HEK293 (cell line): ENCODE data around the gene GNAS.

Experiments used
- CTCF ChIA-PET: fragments of 350-600 bp; formaldehyde crosslinking; extraction: SDS; loops from one replicate; lab custom pipeline; 2021; ENCODE audit warnings: antibody characterized with exemption; lab: Yijun Ruan, JAX
- POLR2A ChIA-PET: fragments of 300-600 bp; formaldehyde crosslinking; extraction: SDS; loops from one replicate; lab custom pipeline; 2020; ENCODE audit warnings: antibody characterized with exemption, inconsistent platforms; lab: Yijun Ruan, JAX
- H3K27ac ChIP-seq: fragments of 200-500 bp; sonication (Bioruptor generic); 2 replicates; pipeline ENCODE4 v1.5.1; 2014; ENCODE audit warnings: low read depth, low read length, control low read depth, inconsistent platforms; ENCODE audit errors: extremely low read depth
- H3K36me3 ChIP-seq, 2 experiments: fragments of 200-500 bp in 1 of 2; sonication (Bioruptor generic) in 1 of 2; 1 replicate in 1 of 2; 2 replicates in 1 of 2; pipeline ENCODE4 v1.5.1; 2014 to 2017; ENCODE audit warnings: inconsistent platforms in 2 of 2, low read length in 2 of 2; ENCODE audit not compliant: control insufficient read depth in 2 of 2, insufficient read depth in 1 of 2
- H3K4me1 ChIP-seq: fragments of 200-500 bp; sonication (Bioruptor generic); 2 replicates; pipeline ENCODE4 v1.5.1; 2014; ENCODE audit warnings: mild to moderate bottlenecking, low read length, inconsistent platforms; ENCODE audit not compliant: control insufficient read depth, insufficient read depth
- H3K4me3 ChIP-seq: 2 replicates; pipeline ENCODE4 v1.5.1; 2011; ENCODE audit warnings: low read depth, mild to moderate bottlenecking, control low read depth, low read length, moderate library complexity
- H3K9me3 ChIP-seq: fragments of 200-500 bp; sonication (Bioruptor generic); 2 replicates; pipeline ENCODE4 v1.5.1; 2014; ENCODE audit warnings: low read depth, low read length, inconsistent platforms; ENCODE audit not compliant: control insufficient read depth, insufficient read depth
- BCL11B ChIP-seq: fragments of 450-650 bp; formaldehyde crosslinking; IDR thresholded peaks from 2 replicates; pipeline ENCODE4 v1.5.1; 2016; ENCODE audit warnings: low read depth, missing biosample characterization, missing genetic modification characterization
- GLIS2 ChIP-seq: fragments of 450-650 bp; formaldehyde crosslinking; IDR thresholded peaks from 2 replicates; pipeline ENCODE4 v1.5.1; 2016; ENCODE audit warnings: missing biosample characterization, missing genetic modification characterization
- IKZF3 ChIP-seq: fragments of 450-650 bp; IDR thresholded peaks from 2 replicates; pipeline ENCODE4 v1.5.0; 2018; ENCODE audit warnings: missing biosample characterization, mild to moderate bottlenecking, missing genetic modification characterization, moderate library complexity
- KLF10 ChIP-seq: fragments of 450-650 bp; IDR thresholded peaks from 2 replicates; pipeline ENCODE4 v1.5.1; 2018; ENCODE audit warnings: missing biosample characterization, mild to moderate bottlenecking, missing genetic modification characterization
- KLF8 ChIP-seq: fragments of 450-650 bp; formaldehyde crosslinking; IDR thresholded peaks from 2 replicates; pipeline ENCODE4 v1.5.1; 2016; ENCODE audit warnings: missing biosample characterization, missing genetic modification characterization
- ZBTB17 ChIP-seq: fragments of 450-650 bp; formaldehyde crosslinking; IDR thresholded peaks from 2 replicates; pipeline ENCODE4 v1.5.1; 2016; ENCODE audit warnings: missing biosample characterization, missing genetic modification characterization
- ZEB2 ChIP-seq: fragments of 450-650 bp; formaldehyde crosslinking; IDR thresholded peaks from 2 replicates; pipeline ENCODE4 v1.5.1; 2016; ENCODE audit warnings: missing biosample characterization, missing genetic modification characterization
- ZNF311 ChIP-seq: fragments of 450-650 bp; formaldehyde crosslinking; IDR thresholded peaks from 2 replicates; pipeline ENCODE4 v1.5.1; 2017; ENCODE audit warnings: missing biosample characterization, missing genetic modification characterization, borderline replicate concordance
- ZNF37A ChIP-seq: fragments of 450-650 bp; IDR thresholded peaks from 2 replicates; pipeline ENCODE4 v1.5.1; 2018; ENCODE audit warnings: missing biosample characterization, missing genetic modification characterization
- ZNF426 ChIP-seq: fragments of 450-650 bp; formaldehyde crosslinking; IDR thresholded peaks from 2 replicates; pipeline ENCODE4 v1.5.1; 2017; ENCODE audit warnings: missing biosample characterization, missing genetic modification characterization, mild to moderate bottlenecking, inconsistent platforms, moderate library complexity
- ZNF433 ChIP-seq: fragments of 450-650 bp; formaldehyde crosslinking; IDR thresholded peaks from 2 replicates; pipeline ENCODE4 v1.5.1; 2016; ENCODE audit warnings: missing biosample characterization, missing genetic modification characterization, low read depth
- ZNF510 ChIP-seq: fragments of 450-650 bp; formaldehyde crosslinking; IDR thresholded peaks from 2 replicates; pipeline ENCODE4 v1.5.1; 2018; ENCODE audit warnings: mild to moderate bottlenecking, missing genetic modification characterization, missing biosample characterization; ENCODE audit not compliant: insufficient replicate concordance
- ZNF747 ChIP-seq: fragments of 450-650 bp; formaldehyde crosslinking; IDR thresholded peaks from 2 replicates; pipeline ENCODE4 v1.5.1; 2016; ENCODE audit warnings: missing biosample characterization, missing genetic modification characterization
- TF ChIP-seq, protein P1 (sequence below): fragments of 450-650 bp; formaldehyde crosslinking; IDR thresholded peaks from 2 replicates; pipeline ENCODE4 v1.5.1; 2016; ENCODE audit warnings: missing biosample characterization, missing genetic modification characterization
- TF ChIP-seq, protein P2 (sequence below): fragments of 450-650 bp; formaldehyde crosslinking; IDR thresholded peaks from 2 replicates; pipeline ENCODE4 v1.5.1; 2016; ENCODE audit warnings: missing biosample characterization, missing genetic modification characterization
- TF ChIP-seq, protein P3 (sequence below): fragments of 450-650 bp; formaldehyde crosslinking; IDR thresholded peaks from 2 replicates; pipeline ENCODE4 v1.5.1; 2017; ENCODE audit warnings: missing biosample characterization, missing genetic modification characterization
- TF ChIP-seq, protein P4 (sequence below): fragments of 450-650 bp; formaldehyde crosslinking; IDR thresholded peaks from 2 replicates; pipeline ENCODE4 v1.5.1; 2017; ENCODE audit warnings: missing biosample characterization, missing genetic modification characterization
- TF ChIP-seq, protein P5 (sequence below): fragments of 450-650 bp; formaldehyde crosslinking; IDR thresholded peaks from 2 replicates; pipeline ENCODE4 v1.5.1; 2016; ENCODE audit warnings: missing biosample characterization, missing genetic modification characterization, low read depth

Gene GNAS

DNA sequence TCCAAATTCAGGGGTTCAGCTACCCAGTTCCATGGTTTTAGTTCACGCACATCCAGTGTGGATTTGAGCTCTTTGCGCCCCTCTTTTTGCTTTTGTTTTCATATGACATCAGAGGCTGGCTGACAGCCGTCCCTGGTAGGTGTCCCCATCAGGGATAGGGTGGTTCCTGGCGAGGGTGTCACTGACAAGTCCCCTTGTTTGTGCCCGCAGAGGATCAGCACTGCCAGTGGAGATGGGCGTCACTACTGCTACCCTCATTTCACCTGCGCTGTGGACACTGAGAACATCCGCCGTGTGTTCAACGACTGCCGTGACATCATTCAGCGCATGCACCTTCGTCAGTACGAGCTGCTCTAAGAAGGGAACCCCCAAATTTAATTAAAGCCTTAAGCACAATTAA lies 58.0 kb downstream of the GNAS start:
- no peak for TF ChIP-seq BCL11B (tag by site-specific recombination)
- TF ChIP-seq ZNF433 (tag by site-specific recombination): no peak
- Histone ChIP-seq H3K4me1 (peaks cover 20% of the 10 kb centered on the region), H3K27ac (no peak overlapping the region), H3K36me3 (peaks cover 31 to 66% of the 10 kb centered on the region in 2 experiments), H3K4me3 (no peak overlapping the region), H3K9me3 (no peaks in the 10 kb centered on the region)
- ChIA-PET CTCF (interaction anchor here (0.6 kb wide), 1 partner anchor 39 kb away, joined by 3 read pairs; no protein-coding TSS in a partner anchor), POLR2A (interaction anchor here (1.4 kb wide), 1 partner anchor 19 kb away, joined by 3 read pairs; no protein-coding TSS in a partner anchor)

DNA sequence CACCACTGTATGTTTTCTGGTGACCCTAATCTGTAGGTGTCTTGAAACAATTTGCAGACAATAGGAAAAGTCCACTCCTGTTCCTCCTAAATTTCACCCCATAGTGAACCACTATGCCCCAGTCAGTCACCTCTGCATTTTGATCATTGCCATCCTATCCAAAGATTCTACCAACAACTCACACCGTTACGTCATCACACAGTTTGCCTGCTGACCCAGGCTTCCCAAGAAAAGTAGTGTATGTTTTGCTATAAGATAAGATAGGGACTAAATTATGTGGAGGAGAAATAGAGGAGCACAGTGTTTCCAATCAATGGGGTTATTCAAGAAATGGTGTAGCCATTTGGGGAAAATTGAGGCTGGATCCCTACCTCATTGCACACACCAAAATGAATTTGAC lies 58.8 kb downstream of the GNAS start:
- ChIA-PET POLR2A (interaction anchor here (1.4 kb wide), 1 partner anchor 20 kb away, joined by 3 read pairs; no protein-coding TSS in a partner anchor), CTCF (no interaction called here)
- Histone ChIP-seq H3K4me1 (peaks cover 16% of the 10 kb centered on the region), H3K4me3 (no peak overlapping the region), H3K27ac (no peak overlapping the region), H3K36me3 (peaks cover 25 to 58% of the 10 kb centered on the region in 2 experiments), H3K9me3 (no peaks in the 10 kb centered on the region)
- TF ChIP-seq ZNF747 (tag by site-specific recombination) (no peak), ZNF37A (tag by site-specific recombination) (no peak), ZNF311 (tag by site-specific recombination) (no peak), GLIS2 (no peak), ZNF510 (tag by site-specific recombination) (no peak), KLF10 (no peak), KLF8 (no peak), ZBTB17 (tag by site-specific recombination) (no peak)
- TF ChIP-seq, protein P1, sequence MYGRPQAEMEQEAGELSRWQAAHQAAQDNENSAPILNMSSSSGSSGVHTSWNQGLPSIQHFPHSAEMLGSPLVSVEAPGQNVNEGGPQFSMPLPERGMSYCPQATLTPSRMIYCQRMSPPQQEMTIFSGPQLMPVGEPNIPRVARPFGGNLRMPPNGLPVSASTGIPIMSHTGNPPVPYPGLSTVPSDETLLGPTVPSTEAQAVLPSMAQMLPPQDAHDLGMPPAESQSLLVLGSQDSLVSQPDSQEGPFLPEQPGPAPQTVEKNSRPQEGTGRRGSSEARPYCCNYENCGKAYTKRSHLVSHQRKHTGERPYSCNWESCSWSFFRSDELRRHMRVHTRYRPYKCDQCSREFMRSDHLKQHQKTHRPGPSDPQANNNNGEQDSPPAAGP (tag by site-specific recombination): no peak
- TF ChIP-seq, protein P2, sequence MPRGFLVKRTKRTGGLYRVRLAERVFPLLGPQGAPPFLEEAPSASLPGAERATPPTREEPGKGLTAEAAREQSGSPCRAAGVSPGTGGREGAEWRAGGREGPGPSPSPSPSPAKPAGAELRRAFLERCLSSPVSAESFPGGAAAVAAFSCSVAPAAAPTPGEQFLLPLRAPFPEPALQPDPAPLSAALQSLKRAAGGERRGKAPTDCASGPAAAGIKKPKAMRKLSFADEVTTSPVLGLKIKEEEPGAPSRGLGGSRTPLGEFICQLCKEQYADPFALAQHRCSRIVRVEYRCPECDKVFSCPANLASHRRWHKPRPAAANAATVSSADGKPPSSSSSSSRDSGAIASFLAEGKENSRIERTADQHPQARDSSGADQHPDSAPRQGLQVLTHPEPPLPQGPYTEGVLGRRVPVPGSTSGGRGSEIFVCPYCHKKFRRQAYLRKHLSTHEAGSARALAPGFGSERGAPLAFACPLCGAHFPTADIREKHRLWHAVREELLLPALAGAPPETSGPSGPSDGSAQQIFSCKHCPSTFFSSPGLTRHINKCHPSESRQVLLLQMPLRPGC (tag by site-specific recombination): no peak
- TF ChIP-seq, protein P3, sequence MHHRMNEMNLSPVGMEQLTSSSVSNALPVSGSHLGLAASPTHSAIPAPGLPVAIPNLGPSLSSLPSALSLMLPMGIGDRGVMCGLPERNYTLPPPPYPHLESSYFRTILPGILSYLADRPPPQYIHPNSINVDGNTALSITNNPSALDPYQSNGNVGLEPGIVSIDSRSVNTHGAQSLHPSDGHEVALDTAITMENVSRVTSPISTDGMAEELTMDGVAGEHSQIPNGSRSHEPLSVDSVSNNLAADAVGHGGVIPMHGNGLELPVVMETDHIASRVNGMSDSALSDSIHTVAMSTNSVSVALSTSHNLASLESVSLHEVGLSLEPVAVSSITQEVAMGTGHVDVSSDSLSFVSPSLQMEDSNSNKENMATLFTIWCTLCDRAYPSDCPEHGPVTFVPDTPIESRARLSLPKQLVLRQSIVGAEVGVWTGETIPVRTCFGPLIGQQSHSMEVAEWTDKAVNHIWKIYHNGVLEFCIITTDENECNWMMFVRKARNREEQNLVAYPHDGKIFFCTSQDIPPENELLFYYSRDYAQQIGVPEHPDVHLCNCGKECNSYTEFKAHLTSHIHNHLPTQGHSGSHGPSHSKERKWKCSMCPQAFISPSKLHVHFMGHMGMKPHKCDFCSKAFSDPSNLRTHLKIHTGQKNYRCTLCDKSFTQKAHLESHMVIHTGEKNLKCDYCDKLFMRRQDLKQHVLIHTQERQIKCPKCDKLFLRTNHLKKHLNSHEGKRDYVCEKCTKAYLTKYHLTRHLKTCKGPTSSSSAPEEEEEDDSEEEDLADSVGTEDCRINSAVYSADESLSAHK (tag by site-specific recombination): no peak
- TF ChIP-seq, protein P4, sequence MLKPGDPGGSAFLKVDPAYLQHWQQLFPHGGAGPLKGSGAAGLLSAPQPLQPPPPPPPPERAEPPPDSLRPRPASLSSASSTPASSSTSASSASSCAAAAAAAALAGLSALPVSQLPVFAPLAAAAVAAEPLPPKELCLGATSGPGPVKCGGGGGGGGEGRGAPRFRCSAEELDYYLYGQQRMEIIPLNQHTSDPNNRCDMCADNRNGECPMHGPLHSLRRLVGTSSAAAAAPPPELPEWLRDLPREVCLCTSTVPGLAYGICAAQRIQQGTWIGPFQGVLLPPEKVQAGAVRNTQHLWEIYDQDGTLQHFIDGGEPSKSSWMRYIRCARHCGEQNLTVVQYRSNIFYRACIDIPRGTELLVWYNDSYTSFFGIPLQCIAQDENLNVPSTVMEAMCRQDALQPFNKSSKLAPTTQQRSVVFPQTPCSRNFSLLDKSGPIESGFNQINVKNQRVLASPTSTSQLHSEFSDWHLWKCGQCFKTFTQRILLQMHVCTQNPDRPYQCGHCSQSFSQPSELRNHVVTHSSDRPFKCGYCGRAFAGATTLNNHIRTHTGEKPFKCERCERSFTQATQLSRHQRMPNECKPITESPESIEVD: no peak

DNA sequence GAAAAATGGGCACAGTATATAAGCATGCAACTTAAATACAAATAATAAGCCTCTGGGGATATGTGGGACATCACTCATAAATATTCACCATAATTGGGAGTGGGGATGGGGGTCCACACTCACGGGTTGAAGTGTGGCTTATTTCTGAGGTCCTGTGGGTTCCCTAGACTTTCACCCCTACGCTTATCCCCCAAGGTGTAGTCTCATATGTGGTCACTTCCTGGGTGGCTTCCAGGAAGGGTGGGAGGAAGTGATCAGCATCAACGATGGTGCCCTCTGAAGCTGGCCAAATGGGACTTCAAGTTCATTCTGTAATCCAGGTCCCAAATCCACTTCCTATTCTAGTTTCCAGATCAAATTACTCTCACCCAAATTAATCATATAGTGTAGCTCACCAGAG lies 59.5 kb downstream of the GNAS start:
- POLR2A ChIA-PET: no interaction called here
- Histone ChIP-seq H3K4me3 (no peak overlapping the region), H3K36me3 (peaks cover 21 to 51% of the 10 kb centered on the region in 2 experiments; a peak in 2 of 3 replicates), H3K27ac (no peak overlapping the region), H3K9me3 (no peaks in the 10 kb centered on the region), H3K4me1 (peaks cover 11% of the 10 kb centered on the region)
- CTCF ChIA-PET: no interaction called here
- TF ChIP-seq ZEB2 (tag by site-specific recombination) (no peak), ZNF426 (tag by site-specific recombination) (no peak), IKZF3 (tag by site-specific recombination) (no peak)
- TF ChIP-seq, protein P5, sequence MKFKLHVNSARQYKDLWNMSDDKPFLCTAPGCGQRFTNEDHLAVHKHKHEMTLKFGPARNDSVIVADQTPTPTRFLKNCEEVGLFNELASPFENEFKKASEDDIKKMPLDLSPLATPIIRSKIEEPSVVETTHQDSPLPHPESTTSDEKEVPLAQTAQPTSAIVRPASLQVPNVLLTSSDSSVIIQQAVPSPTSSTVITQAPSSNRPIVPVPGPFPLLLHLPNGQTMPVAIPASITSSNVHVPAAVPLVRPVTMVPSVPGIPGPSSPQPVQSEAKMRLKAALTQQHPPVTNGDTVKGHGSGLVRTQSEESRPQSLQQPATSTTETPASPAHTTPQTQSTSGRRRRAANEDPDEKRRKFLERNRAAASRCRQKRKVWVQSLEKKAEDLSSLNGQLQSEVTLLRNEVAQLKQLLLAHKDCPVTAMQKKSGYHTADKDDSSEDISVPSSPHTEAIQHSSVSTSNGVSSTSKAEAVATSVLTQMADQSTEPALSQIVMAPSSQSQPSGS (tag by site-specific recombination): no peak
